ENCODE data around the gene CCDC197. TPM values are rescaled to one million over a fixed set of nuclear protein-coding genes. Genes with fewer than 3 reads are reported as not detected.

The CCDC197 gene
- total RNA-seq, 2 donors from 2014 or later, result not detected

- WGBS, 2 experiments (ENCODE audit: insufficient coverage in 1 of 2, insufficient read length in 1 of 2), result 81 to 85% methylated on average over 7 to 8 of the region's 8 CpGs
- Mint-ChIP-seq H3K36me3 (ENCODE audit: low read depth) (no peaks in the 10 kb centered on the region), H3K4me1 (peaks cover 4% of the 10 kb centered on the region), H3K27ac (no peak overlapping the region), H3K4me3 (no peak overlapping the region), H3K27me3 (ENCODE audit: insufficient read depth) (peaks cover 24% of the 10 kb centered on the region), H3K9me3 (no peaks in the 10 kb centered on the region)
- Histone ChIP-seq H3K9me3 (ENCODE audit: control insufficient read depth, low read length) (no peaks in the 10 kb centered on the region), H3K4me3 (ENCODE audit: low read length) (no peak overlapping the region), H3K27ac (ENCODE audit: low read depth, low read length) (no peak overlapping the region), H3K4me1 (ENCODE audit: control insufficient read depth, insufficient read depth, low read length) (no peaks in the 10 kb centered on the region), H3K36me3 (ENCODE audit: control insufficient read depth, insufficient read depth, low read length) (no peaks in the 10 kb centered on the region), H3K9ac (ENCODE audit: extremely low read depth, low read length, poor library complexity, severe bottlenecking) (no peak overlapping the region), H3K27me3 (ENCODE audit: control insufficient read depth, insufficient read depth, low read length, poor library complexity, severe bottlenecking) (peaks cover 7% of the 10 kb centered on the region)
- peak; percentile 61 for TF ChIP-seq CTCF (conservative IDR thresholded peaks at IDR 0.05)
- DNase-seq, result no peak
Measured at GRCh38 chr14:93999573-93999972, 2.5 kb downstream of the CCDC197 start.

GRCh38 chr14:94000267-94000666, 3.2 kb downstream of the CCDC197 start:
- Histone ChIP-seq H3K27ac (ENCODE audit: low read depth, low read length) (no peak overlapping the region), H3K4me3 (ENCODE audit: low read length) (no peak overlapping the region), H3K9ac (ENCODE audit: extremely low read depth, low read length, poor library complexity, severe bottlenecking) (no peak overlapping the region), H3K27me3 (ENCODE audit: control insufficient read depth, insufficient read depth, low read length, poor library complexity, severe bottlenecking) (peaks cover 7% of the 10 kb centered on the region), H3K9me3 (ENCODE audit: control insufficient read depth, low read length) (no peaks in the 10 kb centered on the region), H3K4me1 (ENCODE audit: control insufficient read depth, insufficient read depth, low read length) (no peaks in the 10 kb centered on the region), H3K36me3 (ENCODE audit: control insufficient read depth, insufficient read depth, low read length) (no peaks in the 10 kb centered on the region)
- no peak for TF ChIP-seq CTCF (conservative IDR thresholded peaks at IDR 0.05)
- Mint-ChIP-seq H3K9me3 (no peaks in the 10 kb centered on the region), H3K4me3 (no peak overlapping the region), H3K27me3 (ENCODE audit: insufficient read depth) (peaks cover 24% of the 10 kb centered on the region), H3K36me3 (ENCODE audit: low read depth) (no peaks in the 10 kb centered on the region), H3K4me1 (peaks cover 4% of the 10 kb centered on the region), H3K27ac (no peak overlapping the region)
- WGBS, 2 experiments (ENCODE audit: insufficient coverage in 1 of 2, insufficient read length in 1 of 2), result 88 to 97% methylated on average over 1 to 6 of the region's 6 CpGs
- no peak for DNase-seq

- 93 to 94% methylated on average over 9 to 13 of the region's 13 CpGs for WGBS, 2 experiments (ENCODE audit: insufficient coverage in 1 of 2, insufficient read length in 1 of 2)
- no peak for TF ChIP-seq CTCF (conservative IDR thresholded peaks at IDR 0.05)
- H3K27me3 Mint-ChIP-seq (ENCODE audit: insufficient read depth), result peaks cover 21% of the 10 kb centered on the region
Measured at GRCh38 chr14:94001016-94001415, 3.9 kb downstream of the CCDC197 start.

More at GRCh38 chr14:94001016-94001415, 3.9 kb downstream of the CCDC197 start:
- no peaks in the 10 kb centered on the region for H3K36me3 Mint-ChIP-seq (ENCODE audit: low read depth)
- H3K9me3 Mint-ChIP-seq, result no peaks in the 10 kb centered on the region
- Histone ChIP-seq H3K36me3 (ENCODE audit: control insufficient read depth, insufficient read depth, low read length) (no peaks in the 10 kb centered on the region), H3K4me3 (ENCODE audit: low read length) (no peak overlapping the region), H3K9me3 (ENCODE audit: control insufficient read depth, low read length) (no peaks in the 10 kb centered on the region), H3K27ac (ENCODE audit: low read depth, low read length) (no peak overlapping the region), H3K9ac (ENCODE audit: extremely low read depth, low read length, poor library complexity, severe bottlenecking) (no peak overlapping the region), H3K4me1 (ENCODE audit: control insufficient read depth, insufficient read depth, low read length) (no peaks in the 10 kb centered on the region), H3K27me3 (ENCODE audit: control insufficient read depth, insufficient read depth, low read length, poor library complexity, severe bottlenecking) (peaks cover 7% of the 10 kb centered on the region)
- H3K27ac Mint-ChIP-seq, result no peak overlapping the region
- peaks cover 4% of the 10 kb centered on the region for H3K4me1 Mint-ChIP-seq
- DNase-seq, result no peak
- H3K4me3 Mint-ChIP-seq, result no peak overlapping the region
